ENCODE measurements around the gene KLHL28. TPM values are rescaled to one million over a fixed set of nuclear protein-coding genes. Genes with fewer than 3 reads are reported as not detected.

KLHL28 gene
- total RNA-seq, 6 experiments from 2014 or later = 3.4 to 7.8 (median 6.1) TPM

DNA sequence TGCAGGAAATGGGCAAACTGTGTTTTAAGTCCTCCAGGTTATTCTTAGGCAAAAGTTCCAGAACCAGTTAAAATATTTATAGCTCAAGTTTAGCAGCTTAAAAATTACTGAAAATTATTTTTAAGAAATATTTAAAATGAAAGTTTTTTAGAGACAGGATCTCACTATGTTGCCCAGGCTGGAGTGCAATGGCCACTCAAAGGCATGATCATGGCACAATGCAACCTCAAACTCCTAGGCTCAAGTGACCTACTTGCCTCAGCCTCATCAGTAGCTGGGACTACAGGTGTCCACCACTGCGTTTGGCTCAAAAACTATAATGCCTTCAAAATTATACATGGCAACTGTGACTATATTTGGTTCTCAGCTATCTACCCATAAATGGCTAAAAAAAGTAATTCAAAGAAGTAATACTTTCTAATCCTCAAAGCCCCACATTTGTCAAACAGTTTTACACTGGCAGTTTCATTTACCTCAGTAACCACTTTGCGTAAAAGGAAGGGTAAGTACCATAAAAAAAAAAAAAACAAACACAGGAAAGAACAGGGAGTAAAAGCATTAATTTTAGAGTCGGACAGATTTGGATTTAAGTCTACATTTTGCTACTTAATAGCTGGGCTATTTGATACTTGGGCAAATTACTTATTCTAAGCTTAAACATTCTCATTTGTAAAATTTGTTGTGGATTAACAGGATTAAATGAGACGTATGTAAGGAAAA, 9.2 kb downstream of the KLHL28 start:
- 87% methylated on average over 4 of the region's 4 CpGs for WGBS (ENCODE audit: insufficient coverage, low coverage, low lambda C conversion rate, missing lambda C conversion rate)
- Histone ChIP-seq H3K9me3 (peaks cover 0 to 3% (median 0%) of the 10 kb centered on the region in 4 donors), H3K4me1 (no peaks in the 10 kb centered on the region), H3K27ac (no peak overlapping the region), H3K36me3 (no peaks in the 10 kb centered on the region), H3K27me3 (no peaks in the 10 kb centered on the region), H3K4me3 (no peak overlapping the region)
- intact Hi-C loops (cut with DNase I) = no loop called here
- no peak for DNase-seq
- no peak for ATAC-seq
- TF ChIP-seq, protein P1, sequence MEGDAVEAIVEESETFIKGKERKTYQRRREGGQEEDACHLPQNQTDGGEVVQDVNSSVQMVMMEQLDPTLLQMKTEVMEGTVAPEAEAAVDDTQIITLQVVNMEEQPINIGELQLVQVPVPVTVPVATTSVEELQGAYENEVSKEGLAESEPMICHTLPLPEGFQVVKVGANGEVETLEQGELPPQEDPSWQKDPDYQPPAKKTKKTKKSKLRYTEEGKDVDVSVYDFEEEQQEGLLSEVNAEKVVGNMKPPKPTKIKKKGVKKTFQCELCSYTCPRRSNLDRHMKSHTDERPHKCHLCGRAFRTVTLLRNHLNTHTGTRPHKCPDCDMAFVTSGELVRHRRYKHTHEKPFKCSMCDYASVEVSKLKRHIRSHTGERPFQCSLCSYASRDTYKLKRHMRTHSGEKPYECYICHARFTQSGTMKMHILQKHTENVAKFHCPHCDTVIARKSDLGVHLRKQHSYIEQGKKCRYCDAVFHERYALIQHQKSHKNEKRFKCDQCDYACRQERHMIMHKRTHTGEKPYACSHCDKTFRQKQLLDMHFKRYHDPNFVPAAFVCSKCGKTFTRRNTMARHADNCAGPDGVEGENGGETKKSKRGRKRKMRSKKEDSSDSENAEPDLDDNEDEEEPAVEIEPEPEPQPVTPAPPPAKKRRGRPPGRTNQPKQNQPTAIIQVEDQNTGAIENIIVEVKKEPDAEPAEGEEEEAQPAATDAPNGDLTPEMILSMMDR (IDR thresholded peaks at IDR 0.05) = no peak
- TF ChIP-seq POLR2A (IDR thresholded peaks at IDR 0.05) = no peak

GRCh38 chr14:44951051-44951450, 10.7 kb downstream of the KLHL28 start:
- Histone ChIP-seq H3K4me1 (no peaks in the 10 kb centered on the region), H3K4me3 (no peak overlapping the region), H3K27ac (no peak overlapping the region), H3K9me3 (peaks cover 0 to 3% (median 0%) of the 10 kb centered on the region in 4 donors), H3K36me3 (no peaks in the 10 kb centered on the region), H3K27me3 (no peaks in the 10 kb centered on the region)
- 100% methylated on average over 2 of the region's 2 CpGs for WGBS (ENCODE audit: insufficient coverage, low coverage, low lambda C conversion rate, missing lambda C conversion rate)
- intact Hi-C loops (cut with DNase I) = no loop called here
- DNase-seq (no peak), ATAC-seq (no peak)
- no peak for TF ChIP-seq POLR2A (IDR thresholded peaks at IDR 0.05)
- TF ChIP-seq, protein P1 (IDR thresholded peaks at IDR 0.05) = no peak

GRCh38 chr14:44945264-44945663, 16.5 kb downstream of the KLHL28 start:
- Histone ChIP-seq H3K4me3 (no peak overlapping the region), H3K4me1 (no peaks in the 10 kb centered on the region), H3K9me3 (no peaks in the 10 kb centered on the region), H3K36me3 (peaks cover 0 to 19% (median 3%) of the 10 kb centered on the region in 4 donors), H3K27me3 (no peaks in the 10 kb centered on the region), H3K27ac (no peak overlapping the region)
- no peak for ATAC-seq
- 95% methylated on average over 4 of the region's 4 CpGs for WGBS (ENCODE audit: insufficient coverage, low coverage, low lambda C conversion rate, missing lambda C conversion rate)
- DNase-seq = no peak
- intact Hi-C loops (cut with DNase I) = no loop called here
- no peak for TF ChIP-seq POLR2A (IDR thresholded peaks at IDR 0.05)
- TF ChIP-seq, protein P1 (IDR thresholded peaks at IDR 0.05) = no peak

GRCh38 chr14:44944107-44944506, 17.6 kb downstream of the KLHL28 start:
- TF ChIP-seq, protein P1 (IDR thresholded peaks at IDR 0.05) = no peak
- TF ChIP-seq POLR2A (IDR thresholded peaks at IDR 0.05) = no peak
- Histone ChIP-seq H3K27me3 (no peaks in the 10 kb centered on the region), H3K4me3 (no peak overlapping the region), H3K27ac (no peak overlapping the region), H3K9me3 (no peaks in the 10 kb centered on the region), H3K4me1 (no peaks in the 10 kb centered on the region), H3K36me3 (peaks cover 0 to 19% (median 3%) of the 10 kb centered on the region in 4 donors)
- no peak for DNase-seq
- no peak for ATAC-seq
- intact Hi-C loops (cut with DNase I) = no loop called here

All from right lobe of liver (tissue), 6 donors.